ENCODE data around the gene KCNN2. TPM values are rescaled to one million over a fixed set of nuclear protein-coding genes. Genes with fewer than 3 reads are reported as not detected.

KCNN2 gene
- total and polyA plus RNA-seq, 9 of the 15 experiments (the other 6 are each of a cell fraction or from before 2014, with no cell fraction given) = 0.07 TPM; not detected in 8

DNA sequence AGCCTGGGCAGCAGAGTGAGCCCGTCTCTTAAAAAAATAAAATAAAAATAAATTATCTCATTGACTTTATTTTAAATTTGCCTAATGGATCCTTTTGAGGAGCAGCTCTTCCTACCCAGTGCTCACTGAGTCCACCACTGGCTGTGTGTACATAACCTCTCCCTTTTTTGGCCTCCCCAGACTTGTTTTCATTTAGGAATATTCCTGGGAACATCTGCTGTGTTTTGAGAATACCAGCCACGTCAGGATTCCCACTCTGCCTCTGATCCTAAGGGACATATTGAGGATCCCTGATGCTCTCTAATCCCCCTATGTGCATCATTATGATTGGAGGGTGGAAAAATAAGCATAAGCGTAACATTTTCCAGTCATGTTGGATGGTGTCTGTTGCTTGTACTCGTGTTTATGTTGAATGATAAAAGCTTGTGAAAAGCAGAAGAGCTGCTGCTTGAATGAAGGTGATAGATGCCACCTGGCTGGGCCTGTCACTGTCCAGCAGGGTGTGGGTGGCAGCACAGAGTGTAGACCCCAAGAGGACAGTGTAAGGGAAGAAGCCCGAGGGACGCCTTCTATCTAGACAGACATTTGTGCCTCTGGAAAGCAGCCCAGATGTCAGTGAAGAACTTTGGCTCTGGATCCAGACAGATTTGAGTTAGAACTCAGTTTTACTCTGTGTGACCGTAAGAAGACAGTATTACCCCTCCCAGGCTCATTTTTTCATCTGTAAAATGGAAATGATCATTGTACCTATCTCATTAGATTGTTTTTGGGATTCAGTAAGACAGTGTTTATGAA is 15.4 kb downstream of the KCNN2 start:
- no peak for FAIRE-seq
- no peak overlapping the region for H3K4me2 ChIP-seq (ENCODE audit: insufficient read depth, low read length)
- no peaks in the 10 kb centered on the region for H3K9me3 ChIP-seq (replicated peaks; ENCODE audit: control insufficient read depth, insufficient read depth, low read depth, low read length)
- no TSS peak for BruUV-seq (replicated peaks)
- no peaks in the 10 kb centered on the region for H3K79me2 ChIP-seq (ENCODE audit: control insufficient read depth, insufficient read depth, low read length)
- no peak for TF ChIP-seq CBX5 (IDR thresholded peaks at IDR 0.05; ENCODE audit: borderline replicate concordance, low read depth)
- H3K9ac ChIP-seq (ENCODE audit: insufficient read depth in 1 of 2, low read depth in 2 of 2, low read length in 2 of 2) = no peak overlapping the region
- H3K4me3 ChIP-seq = no peak overlapping the region
- 0% methylated on average over 7 of the region's 7 CpGs for WGBS (ENCODE audit: insufficient coverage, low coverage, missing lambda C conversion rate)
- no peaks in the 10 kb centered on the region for H3K36me3 ChIP-seq (ENCODE audit: control insufficient read depth, insufficient read depth, low read length)
- in situ Hi-C loops (cut with MboI) = no loop called here
- H3K9me1 ChIP-seq (ENCODE audit: control insufficient read depth, insufficient read depth, low read length) = no peaks in the 10 kb centered on the region
- no peak overlapping the region for H2AFZ ChIP-seq (ENCODE audit: low read depth, low read length)
- H3K4me1 ChIP-seq (replicated peaks in 1 of 2; ENCODE audit: control insufficient read depth in 2 of 2, insufficient read depth in 2 of 2, low read length in 2 of 2) = no peaks in the 10 kb centered on the region
- no peak for ATAC-seq
- H4K20me1 ChIP-seq (replicated peaks; ENCODE audit: control insufficient read depth, insufficient read depth, low read length) = no peaks in the 10 kb centered on the region
- no peaks in the 10 kb centered on the region for H3K27me3 ChIP-seq (ENCODE audit: control insufficient read depth in 2 of 2, insufficient read depth in 2 of 2, low read length in 2 of 2)
- intact Hi-C loops (cut with micrococcal nuclease) = no loop called here
- POLR2A ChIA-PET = no interaction called here
- CTCF ChIA-PET (ENCODE audit: low intra/inter-chr PET ratio) = no interaction called here
- no peak for DNase-seq (ENCODE audit: extremely low read depth in 1 of 4, low spot score in 3 of 4)
- no peak overlapping the region for H3K27ac ChIP-seq (ENCODE audit: extremely low read depth, low read depth, low read length)

DNA sequence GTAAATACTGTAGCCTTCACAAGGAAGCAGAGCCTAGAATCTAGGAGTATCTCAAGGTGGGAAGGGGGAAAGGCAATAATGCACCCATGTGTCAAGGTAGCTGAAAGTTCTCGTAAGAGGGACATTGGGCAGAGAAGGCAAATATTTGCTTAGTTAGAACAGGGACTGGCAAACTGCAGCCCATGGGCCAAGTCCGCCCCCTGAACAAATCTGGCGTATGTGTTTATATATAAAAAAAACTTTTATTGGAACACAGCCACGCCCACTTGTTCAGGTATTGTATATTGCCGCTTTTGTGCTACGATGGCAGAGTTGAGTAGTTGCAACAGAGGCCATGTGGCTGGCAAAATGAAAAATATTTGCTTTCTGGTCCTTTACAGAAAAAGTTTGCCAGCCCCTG is 16.1 kb downstream of the KCNN2 start:
- in situ Hi-C loops (cut with MboI) (no loop called here), intact Hi-C loops (cut with micrococcal nuclease) (no loop called here)
- Histone ChIP-seq H3K4me2 (ENCODE audit: insufficient read depth, low read length) (no peak overlapping the region), H3K27me3 (ENCODE audit: control insufficient read depth in 2 of 2, insufficient read depth in 2 of 2, low read length in 2 of 2) (no peaks in the 10 kb centered on the region), H3K36me3 (ENCODE audit: control insufficient read depth, insufficient read depth, low read length) (no peaks in the 10 kb centered on the region), H3K9ac (ENCODE audit: insufficient read depth in 1 of 2, low read depth in 2 of 2, low read length in 2 of 2) (no peak overlapping the region), H3K4me1 (replicated peaks in 1 of 2; ENCODE audit: control insufficient read depth in 2 of 2, insufficient read depth in 2 of 2, low read length in 2 of 2) (no peaks in the 10 kb centered on the region), H3K9me1 (ENCODE audit: control insufficient read depth, insufficient read depth, low read length) (no peaks in the 10 kb centered on the region), H3K79me2 (ENCODE audit: control insufficient read depth, insufficient read depth, low read length) (no peaks in the 10 kb centered on the region), H4K20me1 (replicated peaks; ENCODE audit: control insufficient read depth, insufficient read depth, low read length) (no peaks in the 10 kb centered on the region), H2AFZ (ENCODE audit: low read depth, low read length) (no peak overlapping the region), H3K4me3 (no peak overlapping the region), H3K9me3 (replicated peaks; ENCODE audit: control insufficient read depth, insufficient read depth, low read depth, low read length) (no peaks in the 10 kb centered on the region), H3K27ac (ENCODE audit: extremely low read depth, low read depth, low read length) (no peak overlapping the region)
- TF ChIP-seq ZSCAN29 (IDR thresholded peaks at IDR 0.05) = no peak
- TF ChIP-seq SAFB2 (IDR thresholded peaks at IDR 0.05; ENCODE audit: borderline replicate concordance, low read depth, low read length, severe bottlenecking) = no peak
- TF ChIP-seq NR3C1 (CRISPR knock-in tag; IDR thresholded peaks at IDR 0.05) = no peak
- TF ChIP-seq ZKSCAN3 (CRISPR knock-in tag; IDR thresholded peaks at IDR 0.05) = no peak
- TF ChIP-seq, protein P1, sequence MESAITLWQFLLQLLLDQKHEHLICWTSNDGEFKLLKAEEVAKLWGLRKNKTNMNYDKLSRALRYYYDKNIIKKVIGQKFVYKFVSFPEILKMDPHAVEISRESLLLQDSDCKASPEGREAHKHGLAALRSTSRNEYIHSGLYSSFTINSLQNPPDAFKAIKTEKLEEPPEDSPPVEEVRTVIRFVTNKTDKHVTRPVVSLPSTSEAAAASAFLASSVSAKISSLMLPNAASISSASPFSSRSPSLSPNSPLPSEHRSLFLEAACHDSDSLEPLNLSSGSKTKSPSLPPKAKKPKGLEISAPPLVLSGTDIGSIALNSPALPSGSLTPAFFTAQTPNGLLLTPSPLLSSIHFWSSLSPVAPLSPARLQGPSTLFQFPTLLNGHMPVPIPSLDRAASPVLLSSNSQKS (CRISPR knock-in tag; IDR thresholded peaks at IDR 0.05) = no peak
- TF ChIP-seq POLR2A (conservative IDR thresholded peaks at IDR 0.05) = no peak
- TF ChIP-seq ZNF253 (CRISPR knock-in tag; conservative IDR thresholded peaks at IDR 0.05) = no peak
- TF ChIP-seq KAT2B (IDR thresholded peaks at IDR 0.05; ENCODE audit: low read depth, low read length) = no peak
- POLR2A ChIA-PET = no interaction called here
- DNase-seq (ENCODE audit: extremely low read depth in 1 of 4, low spot score in 3 of 4) = no peak
- ATAC-seq = no peak
- FAIRE-seq = no peak
- no TSS peak for BruUV-seq (replicated peaks)
- 5% methylated on average over 6 of the region's 6 CpGs for WGBS (ENCODE audit: insufficient coverage, low coverage, missing lambda C conversion rate)
- CTCF ChIA-PET (ENCODE audit: low intra/inter-chr PET ratio) = no interaction called here

All from K562 (cell line).